ENCODE data around the gene GPRIN1.
A peak's percentile ranks its signal among the peaks of the same experiment; 100 is the strongest.

Gene GPRIN1

DNA sequence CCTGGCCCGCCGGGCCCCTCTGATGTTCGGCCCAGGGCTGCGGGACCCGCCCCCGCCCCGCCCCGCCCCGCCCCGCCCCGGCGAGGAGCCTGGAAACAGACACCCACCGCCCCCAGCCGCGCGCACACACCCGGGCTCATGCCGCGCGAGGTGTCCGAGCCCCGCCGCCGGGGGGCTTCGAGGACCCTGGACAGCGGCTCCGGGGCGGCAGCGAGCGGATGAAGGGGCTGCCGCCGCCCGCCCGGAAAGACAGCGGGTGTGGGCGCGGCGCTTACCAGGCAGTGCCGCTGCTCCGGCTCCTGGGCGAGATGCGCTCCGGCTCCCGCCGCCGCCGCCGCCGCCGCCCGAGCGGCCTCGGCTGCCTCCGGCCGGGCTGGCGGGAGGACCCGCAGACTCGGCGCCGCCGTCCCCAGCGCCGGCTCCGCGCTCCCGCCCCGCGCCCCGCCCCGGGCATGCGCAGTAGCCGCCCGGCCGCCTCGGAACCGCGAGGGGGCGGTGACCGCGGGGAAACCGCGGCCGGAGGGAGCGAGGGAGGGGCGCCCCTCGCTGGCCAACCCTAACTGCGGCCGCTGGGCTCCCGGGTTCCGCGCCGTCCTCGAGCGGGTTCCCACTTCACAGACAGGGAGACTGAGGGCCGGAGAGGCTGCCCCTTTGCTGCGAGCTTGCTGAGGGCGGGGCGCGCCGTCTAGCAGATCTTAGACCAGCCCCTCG is at the start of gene GPRIN1:
Gene GPRIN1, minus strand, starts transcription at position 433 of the 711 bp plus-strand sequence. CDS start 10,322 bp downstream, outside the sequence.
- peak; percentile 53 for DNase-seq

DNA sequence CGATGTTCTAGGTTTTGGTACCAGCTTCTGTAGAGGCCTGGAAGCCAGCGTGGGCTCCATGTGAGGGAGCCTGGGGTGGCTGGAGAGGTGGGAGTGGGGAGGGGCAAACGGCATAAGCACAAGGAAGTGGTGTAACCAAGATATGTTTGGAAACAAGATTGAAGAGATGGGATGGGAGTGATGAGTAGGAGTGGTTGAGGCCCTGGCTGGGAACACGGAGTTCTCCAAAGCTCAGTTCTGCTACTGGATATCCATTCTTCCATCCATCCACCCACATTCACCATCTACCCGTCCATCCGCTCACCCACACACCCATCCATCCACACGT is 49.5 kb upstream of the GPRIN1 start:
- DNase-seq, result no peak

DNA sequence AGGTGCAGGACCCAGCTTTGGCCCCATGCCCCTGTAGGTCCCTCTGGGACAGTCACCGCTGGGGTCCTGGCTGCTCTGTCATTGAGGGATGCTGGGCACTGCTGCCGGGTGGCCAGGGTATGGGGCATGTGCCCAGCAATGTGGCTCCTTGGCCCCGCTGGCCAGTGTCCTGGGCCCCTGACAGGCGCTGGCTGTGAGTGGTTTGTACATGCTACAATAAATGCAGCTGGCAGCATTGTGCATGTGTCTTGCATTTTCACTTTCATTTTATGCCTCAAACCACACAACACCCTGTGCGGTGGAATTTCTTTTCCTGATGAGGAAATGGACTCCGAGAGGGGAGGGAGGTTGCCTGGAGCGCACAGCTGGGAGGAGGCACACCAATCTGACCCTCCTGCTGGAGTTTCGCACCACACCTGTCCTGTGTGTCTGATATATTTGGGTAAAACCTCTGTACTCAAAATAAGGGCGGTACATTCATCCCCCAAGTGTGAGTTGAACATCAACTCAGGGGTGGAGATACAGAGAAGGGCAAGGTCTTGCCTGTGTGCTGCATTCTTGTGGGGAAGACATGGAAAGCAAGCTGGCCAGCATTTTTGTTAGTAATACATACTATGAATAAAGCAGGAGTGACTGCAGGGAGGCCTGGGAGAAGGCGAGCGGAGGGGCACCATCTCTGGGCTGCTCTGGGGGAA is 49.0 kb upstream of the GPRIN1 start:
- peak; percentile 76 for DNase-seq

DNA sequence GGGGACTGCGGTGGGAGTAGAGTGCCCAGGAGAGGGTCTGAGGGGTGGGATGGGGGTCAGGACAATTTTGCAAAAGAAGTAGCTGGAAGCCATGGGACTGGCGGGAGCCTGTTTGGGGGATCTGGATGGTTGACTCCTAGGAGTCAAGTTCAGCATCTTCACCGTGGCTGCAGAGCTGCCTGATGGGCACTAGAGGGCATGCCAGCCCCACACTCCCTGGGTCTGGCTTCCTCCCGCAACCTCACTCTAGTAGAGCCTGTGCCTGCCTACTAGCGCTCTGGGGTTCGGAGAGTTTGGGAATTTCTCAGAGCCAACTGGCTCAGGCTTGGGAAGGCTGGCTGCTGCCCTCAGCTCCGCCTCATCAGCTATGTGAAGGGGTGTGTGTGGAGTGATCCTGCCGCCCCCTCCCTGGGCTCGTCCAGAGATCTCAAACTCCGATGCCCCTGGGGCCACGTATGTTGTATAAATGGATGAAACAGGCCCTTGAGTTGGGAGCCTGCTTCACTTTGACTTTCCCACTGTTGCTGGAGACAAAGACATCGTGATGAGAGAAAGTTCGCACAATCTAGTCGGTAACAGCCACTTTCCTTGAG is 48.1 kb upstream of the GPRIN1 start:
- peak; percentile 65 for DNase-seq

DNA sequence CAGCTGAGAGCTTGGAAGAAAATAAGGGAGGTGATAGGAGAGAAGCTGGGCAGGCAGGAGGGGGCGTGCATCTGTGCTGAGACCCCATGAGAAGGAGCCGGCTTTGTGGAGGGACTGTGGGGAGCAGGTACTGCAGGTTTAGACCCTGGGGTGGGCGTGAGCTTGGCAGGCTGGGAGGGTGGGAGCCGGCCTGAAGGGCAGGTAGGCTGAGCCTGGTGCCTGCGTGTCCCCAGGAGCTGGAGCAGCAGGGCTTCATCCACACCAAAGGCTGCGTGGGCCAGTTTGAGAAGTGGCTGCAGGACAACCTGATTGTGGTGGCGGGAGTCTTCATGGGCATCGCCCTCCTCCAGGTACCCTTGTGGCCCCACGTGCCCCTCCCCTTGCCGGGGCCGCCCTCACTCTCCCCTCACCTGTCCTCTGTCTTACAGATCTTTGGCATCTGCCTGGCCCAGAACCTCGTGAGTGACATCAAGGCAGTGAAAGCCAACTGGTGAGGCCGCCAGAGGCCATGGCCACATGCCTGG is 46.6 kb upstream of the GPRIN1 start:
- DNase-seq, result no peak

DNA sequence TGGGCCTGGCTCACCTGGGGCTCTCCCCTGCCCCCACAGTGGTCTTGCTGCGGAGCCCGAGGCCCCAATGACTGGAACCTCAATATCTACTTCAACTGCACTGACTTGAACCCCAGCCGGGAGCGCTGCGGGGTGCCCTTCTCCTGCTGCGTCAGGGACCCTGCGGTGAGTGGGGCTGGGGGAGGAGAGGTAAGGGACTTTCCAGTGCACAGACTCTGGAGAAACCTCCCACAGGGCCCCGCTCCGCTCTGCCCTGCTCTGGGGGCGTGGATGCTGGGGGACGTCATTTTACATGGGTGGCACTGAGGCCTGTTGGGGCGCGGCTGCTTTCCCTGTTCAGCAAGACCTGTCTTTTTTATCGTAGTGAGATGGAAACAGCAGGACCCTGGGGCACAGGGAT is 44.9 kb upstream of the GPRIN1 start:
- DNase-seq, result no peak

DNA sequence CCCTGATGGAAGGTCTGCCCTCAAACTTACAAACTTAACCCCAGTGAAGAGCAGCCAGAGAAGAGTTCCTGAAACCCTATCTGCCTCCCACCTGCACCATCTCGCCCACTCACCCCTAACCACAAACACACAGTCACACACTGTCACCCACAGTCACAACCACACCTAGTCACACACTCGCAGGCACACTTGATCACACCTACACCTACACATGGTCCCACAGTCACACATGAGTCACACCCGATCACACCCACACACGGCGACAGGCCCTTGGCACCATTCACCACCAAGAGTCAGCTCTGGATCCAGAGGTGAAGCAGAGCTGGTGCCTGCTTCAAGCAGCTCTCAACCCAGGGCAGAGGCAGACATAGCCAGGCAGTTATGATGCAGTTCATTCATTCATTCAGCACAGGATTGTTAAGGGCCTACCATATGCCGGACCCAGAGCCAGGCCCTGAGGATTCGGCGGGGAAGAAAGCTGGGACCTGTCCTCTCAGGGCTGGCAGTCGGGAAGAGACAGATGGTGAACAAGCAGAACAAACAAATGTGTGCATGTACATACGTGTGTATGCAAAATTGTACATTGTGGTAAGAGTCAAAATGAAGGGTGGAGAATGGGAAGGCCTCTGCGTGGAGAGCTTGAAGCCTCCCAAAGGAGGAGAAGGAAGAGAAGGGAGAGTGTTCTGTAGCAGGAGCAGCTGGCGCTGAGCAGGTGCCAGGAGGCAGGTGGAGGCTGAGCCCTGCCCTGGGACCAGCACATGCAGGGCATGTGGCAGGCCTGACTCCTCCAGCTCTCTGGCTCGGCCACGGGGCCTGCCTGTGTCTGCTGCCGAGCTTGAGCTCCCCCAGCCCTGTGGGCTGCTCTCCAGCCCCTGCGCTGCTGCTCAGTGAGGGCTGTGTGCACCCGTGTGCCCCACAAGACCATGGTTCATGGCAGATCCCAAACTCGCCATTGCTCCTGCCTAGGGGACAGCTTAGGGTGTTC is 43.7 kb upstream of the GPRIN1 start:
- peak; percentile 21 for DNase-seq

DNA sequence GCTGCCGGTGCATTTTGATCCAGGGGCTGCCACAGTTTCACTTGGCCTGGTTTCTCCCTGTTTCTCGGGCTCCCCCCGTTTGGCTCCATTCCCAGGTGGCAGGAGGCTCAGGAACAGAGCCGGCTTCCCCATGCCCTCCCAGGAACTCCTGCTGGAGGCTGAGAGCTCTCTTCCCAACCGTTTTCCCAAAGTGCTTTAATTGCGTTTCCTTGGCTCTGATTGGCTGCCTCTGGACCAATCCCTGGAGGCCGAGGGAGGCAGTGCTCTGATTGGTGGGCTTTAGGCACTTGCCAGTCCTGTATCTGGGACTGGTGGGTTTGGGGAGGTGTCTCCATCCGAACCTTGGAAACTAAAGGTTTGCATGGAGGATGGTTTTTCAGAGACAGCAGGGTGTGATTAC is 42.2 kb upstream of the GPRIN1 start:
- no peak for DNase-seq

DNA sequence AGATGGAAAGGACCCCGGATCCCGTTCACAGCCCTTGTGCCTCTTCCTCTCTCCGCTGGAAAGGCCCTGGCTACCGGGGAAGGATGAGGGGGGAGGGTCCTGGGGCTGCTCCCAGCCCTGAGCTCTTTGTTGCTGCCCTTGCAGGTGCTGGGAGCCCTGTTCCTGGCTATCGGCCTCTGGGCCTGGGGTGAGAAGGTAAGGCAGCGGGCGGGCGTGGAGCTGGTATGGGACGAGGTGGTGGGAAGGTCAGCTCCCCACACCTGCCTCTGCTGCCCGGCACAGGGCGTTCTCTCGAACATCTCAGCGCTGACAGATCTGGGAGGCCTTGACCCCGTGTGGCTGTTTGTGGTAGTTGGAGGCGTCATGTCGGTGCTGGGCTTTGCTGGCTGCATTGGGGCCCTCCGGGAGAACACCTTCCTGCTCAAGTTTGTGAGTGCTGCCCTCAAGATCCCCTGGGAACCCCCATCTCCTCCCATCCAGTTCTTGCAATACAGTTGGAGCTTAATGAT is 41.6 kb upstream of the GPRIN1 start:
- no peak for DNase-seq

DNA sequence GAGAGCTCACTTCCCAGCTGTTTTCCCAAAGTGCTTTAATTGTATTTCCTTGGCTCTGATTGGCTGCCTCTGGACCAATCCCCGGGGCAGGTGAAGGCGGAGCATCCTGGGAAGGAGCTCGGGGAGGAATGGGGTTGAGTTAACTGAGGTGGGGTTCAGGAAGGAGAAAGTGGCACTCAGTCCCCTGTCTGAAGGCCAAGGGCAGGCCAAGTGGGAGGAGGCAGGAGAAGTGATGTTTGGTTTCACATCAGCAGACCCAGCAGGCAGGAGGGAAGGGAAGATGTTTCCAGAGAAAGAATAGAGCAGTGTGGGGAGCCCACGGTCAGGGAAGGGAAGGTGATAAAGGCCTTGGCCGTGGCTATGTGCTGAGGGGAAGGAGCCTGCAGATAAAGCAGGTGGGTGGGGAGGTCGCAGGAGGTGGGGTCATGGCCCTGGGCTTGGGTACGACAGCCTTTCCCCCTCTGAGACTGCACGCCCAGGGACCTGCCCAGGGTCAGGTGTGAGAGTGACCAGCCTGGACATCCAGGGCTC is 40.5 kb upstream of the GPRIN1 start:
- no peak for DNase-seq

DNA sequence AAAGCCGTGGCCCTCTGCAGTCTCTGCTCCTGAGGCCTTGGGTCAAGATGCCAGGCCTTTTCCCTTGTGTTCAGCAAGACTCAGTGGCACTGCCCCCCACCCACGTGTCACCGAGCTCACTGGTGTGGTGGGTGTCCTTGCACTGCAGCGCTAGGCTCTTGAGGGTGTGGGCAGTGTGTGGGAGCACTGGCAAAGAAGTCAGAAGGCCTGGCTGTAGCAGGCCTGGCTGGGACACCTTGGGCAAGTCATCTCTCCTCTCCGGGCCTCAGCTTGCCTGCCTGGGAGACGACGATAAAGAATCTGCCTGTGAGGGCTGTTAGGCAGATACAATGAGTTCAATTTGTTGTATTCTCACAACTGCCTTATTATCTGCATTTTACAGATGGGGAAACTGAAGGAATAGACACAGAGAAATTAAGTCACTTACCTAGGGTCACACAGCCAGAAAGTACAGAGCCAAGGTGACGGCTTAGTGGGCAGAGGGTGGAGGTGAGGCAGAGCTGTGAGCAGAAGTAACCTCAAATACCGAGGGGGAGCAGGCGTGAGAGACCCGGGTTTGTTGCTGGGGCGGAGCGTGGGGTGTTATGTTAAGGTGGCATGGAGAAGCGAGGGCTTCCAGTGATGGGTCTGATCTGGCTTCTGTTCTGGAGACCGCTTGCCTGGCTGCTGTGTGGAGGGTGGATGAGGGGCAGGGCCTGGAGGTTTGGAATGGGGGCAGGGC is 38.7 kb upstream of the GPRIN1 start:
- DNase-seq, result no peak

DNA sequence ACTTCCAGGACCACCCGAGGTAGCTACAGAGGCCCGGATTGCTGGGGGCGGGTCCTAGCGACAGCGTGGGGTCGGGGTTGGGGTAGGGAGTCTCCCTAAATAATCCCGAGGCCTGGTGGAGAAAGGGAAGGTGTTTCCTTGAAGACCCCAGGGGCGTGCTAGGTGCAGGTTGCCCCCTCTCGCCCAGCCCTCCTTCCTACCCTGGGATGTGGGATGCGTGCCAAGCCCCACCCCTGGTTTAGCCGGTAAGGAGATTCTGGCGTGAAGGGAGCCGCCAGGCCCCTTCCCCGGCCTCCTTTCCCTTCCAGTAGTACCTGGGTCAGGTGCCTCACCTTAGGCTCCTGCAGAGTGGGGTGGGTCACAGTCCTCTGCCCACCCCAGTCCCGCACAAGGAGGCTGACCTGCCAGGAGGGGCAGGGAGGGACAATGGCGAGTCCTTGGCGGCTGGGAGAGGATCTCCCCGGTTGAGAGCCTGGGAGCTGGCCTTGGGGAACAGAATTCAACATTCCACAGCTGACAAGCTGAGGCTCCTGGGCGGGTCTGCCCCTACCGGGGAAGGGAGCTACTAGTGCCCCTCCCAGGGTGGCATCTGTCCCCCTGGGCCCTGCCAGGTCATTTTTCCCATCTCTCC is 38.0 kb upstream of the GPRIN1 start:
- no peak for DNase-seq

DNA sequence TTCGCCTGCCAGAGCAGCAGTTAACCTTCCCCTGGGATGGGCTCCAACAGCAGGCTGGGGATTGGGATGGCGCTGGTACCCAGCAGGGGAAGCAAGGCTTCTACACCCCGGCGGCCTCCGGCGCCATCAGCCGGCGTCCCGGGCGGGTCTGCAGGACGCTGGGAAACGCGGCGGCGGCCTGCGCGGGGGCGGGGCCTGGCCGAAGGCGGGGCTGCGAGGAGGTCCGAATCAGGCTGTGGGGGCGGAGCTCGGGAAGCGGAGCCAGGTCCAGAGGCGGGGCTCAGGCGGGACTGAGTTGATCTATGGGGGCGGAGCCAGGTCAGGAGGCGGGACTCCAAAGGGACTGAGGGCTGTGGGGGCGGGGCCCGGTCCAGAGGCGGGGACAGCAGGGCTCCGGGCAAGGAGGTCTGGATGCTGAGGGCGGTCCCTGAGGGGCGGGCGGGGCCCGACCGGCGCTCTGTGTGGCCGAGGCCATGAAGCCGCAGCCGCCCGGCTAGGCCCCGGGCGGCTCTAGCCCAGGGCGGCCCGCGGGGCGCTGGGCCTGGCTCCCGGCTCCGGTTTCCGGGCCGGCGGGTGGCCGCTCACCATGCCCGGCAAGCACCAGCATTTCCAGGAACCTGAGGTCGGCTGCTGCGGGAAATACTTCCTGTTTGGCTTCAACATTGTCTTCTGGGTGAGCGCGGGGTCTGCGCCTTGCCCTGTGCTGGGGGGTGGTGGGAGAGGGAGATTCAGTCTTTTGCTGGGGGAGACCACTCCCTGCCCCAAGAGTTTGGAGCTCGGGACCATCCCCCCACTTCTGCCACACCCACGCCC is 37.3 kb upstream of the GPRIN1 start, which contains the start of gene TSPAN17:
Gene TSPAN17, plus strand, starts transcription at position 455 of the 813 bp plus-strand sequence. Its CDS starts 132 bp downstream, at position 587.
- DNase-seq, result peak; percentile 100

DNA sequence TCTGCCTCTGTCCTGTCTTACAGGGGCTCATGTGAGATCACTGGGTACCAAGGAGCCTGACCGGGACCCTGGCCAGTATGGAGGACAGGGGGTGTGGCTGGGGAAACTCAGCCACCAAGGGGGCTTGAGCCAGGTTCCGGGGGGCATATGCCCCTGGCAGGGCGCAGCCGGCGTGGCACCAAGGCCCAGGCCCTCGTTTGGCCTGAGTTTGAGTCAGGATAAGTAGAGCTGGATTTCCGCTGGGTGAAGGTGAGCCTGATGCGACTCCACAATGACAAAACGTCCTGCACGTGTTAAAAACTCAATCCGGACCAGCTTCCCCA is 36.7 kb upstream of the GPRIN1 start:
- no peak for DNase-seq

DNA sequence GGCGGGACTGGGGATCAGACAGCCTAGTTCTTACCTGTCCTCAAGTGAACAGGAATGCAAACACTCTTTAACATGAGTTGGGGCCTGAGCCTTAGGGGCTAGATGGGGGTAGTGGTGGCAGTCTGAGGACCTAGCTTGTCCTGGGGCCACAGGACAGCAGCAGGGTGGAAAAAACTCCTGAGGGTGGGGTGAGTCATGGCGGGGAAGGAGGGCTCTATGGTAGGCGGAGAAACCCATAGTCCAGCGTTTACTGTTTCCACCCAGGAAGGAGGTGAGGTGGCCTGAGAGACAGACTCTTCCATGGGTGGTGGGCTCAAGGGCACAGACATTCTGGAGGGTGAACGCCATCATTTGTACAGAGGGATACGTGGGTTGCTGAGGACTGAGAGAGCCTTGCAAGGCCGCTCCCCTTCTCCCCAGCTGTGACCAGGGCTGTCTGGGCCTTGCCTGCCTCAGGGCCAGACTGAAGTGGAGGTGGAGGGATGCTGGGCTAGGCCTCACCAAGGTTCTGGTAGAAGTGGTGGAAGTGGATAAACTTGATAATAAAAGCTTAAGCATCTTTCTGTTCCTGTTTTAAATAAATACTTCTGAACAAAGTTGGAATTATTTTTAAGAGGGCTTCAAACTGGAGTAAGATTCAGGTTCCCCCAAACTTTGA is 36.2 kb upstream of the GPRIN1 start:
- DNase-seq, result no peak

DNA sequence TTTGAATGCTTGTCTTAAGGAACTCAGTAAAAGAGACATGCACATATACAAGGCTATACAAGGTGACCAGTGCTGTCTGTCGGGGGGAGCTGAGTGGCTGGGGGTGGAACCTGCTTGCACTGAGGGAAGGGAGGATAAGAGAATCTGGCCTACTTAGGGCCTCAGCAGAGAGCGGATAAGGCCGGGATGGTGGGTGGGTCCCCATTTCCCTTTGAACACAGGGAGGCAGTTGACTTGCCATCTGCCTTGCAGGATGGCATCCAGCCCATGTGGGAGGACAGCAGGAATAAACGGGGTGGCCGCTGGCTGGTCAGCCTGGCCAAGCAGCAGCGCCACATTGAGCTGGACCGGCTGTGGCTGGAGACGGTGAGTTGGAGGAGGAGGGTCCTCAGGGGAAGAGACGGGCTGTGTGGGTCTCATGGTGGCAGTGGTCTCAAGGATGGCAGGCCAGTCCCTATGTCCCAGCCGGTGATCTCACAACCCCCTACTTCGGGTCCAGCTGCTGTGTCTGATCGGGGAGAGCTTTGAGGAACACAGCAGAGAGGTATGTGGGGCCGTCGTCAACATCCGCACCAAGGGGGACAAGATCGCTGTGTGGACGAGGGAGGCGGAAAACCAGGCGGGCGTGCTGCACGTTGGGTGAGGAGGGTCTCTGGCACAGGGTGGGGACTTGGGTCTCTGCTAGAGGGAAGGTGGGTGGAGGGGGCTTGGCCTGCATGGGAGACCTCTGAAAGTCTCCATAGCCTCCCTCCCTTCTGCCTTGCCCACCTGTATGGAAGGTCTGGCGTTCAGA is 35.1 kb upstream of the GPRIN1 start:
- DNase-seq, result no peak

DNA sequence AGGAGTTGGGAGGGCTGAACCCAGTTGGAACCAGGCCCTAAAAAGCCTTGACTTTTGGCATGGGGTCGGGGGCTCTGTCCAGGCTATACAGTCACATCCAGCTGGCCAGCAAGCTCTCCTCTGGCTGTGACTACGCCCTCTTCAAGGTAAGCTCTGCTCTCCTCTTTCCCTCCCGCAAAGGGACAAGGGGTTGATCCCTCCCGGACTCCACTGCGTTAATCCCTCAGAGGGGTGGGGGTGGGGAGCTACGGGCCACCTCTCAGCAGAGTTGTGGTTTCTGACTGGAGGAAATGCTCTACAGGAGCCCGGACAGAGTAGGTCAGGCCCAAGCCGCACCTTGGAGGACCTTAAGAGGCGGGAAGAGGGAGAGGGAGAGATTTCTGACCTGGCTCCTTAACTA is 34.3 kb upstream of the GPRIN1 start:
- DNase-seq, result no peak

DNA sequence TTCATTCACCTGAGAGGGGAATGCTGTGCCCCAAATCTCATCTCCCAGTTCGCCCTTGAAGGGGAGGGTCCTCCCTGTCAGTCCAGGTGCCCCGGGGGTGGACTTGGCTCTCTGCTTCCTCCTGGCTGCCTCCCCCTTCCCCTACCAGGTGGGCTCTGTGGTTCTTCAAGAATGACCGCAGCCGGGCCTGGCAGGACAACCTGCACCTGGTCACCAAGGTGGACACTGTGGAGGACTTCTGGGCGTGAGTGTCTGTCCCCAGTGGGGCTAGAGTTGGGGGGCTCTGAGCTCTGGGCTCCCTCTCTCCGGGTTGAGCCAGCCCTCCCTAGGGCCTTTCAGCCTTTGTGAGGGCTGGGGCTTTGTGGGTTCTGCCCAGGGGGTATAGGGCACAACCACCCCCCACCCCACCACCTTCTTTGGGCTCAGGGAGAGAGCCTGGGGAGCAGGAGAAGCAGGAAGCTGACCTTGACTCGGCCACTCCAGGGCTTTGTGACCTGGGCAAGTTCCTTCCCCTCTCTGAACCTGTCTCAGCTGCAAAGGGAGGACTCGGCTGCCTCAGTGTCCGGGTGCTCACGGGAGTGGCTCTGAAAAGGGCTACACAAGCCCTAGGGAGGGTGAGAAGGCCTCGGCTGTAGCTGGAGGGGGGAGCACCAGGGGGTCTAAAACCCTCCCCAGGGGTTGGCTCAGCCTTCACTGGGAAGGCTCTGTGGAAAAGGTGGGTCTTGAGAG is 33.7 kb upstream of the GPRIN1 start:
- no peak for DNase-seq
